AG04449 (cell line): ENCODE data around the gene SLX9.

Experiments
- CTCF ChIA-PET: fragments of 350-600 bp; formaldehyde crosslinking; extraction: SDS; loops from one replicate; lab custom pipeline; 2021; ENCODE audit warnings: antibody characterized with exemption; lab: Yijun Ruan, JAX
- POLR2A ChIA-PET: fragments of 400-600, 350-600 bp; formaldehyde crosslinking; extraction: SDS; loops from one replicate; lab custom pipeline; 2020; ENCODE audit warnings: antibody characterized with exemption, inconsistent platforms; lab: Yijun Ruan, JAX
- DNase-seq: peaks from one replicate; pipeline ENCODE4 v3.0.0-alpha.2; 2010; ENCODE audit warnings: low read depth, low spot score
- H3K4me3 ChIP-seq: 2 replicates; pipeline ENCODE4 v1.5.1; 2011; ENCODE audit warnings: low read depth, mild to moderate bottlenecking, control low read depth, low read length
- TF ChIP-seq, protein P1 (sequence below): IDR thresholded peaks from one replicate; pipeline ENCODE4 v1.5.1; 2011; ENCODE audit warnings: mild to moderate bottlenecking, moderate library complexity, low read length, control low read depth, inconsistent platforms; ENCODE audit not compliant: insufficient read depth; ENCODE audit errors: missing control alignments

Gene SLX9

DNA sequence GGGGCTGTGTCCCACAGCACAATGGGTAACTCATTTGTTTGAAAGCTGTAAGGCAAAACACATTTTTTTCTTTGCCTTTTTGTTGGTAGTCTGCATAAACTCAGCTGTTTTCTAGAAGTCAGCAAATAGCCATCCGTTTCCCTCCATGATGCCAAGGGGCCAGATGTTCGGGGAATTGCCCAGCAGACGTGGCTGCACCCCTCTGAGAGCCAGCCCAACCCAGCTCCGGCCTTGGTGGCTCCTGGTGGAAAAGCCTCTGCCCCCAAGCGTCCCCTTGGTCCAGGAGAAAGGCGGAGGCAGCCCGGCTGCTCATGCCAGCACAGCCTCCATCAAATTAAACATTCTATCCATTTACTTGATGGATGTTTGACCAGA, 76.2 kb downstream of the SLX9 start:
- ChIA-PET CTCF (interaction anchor here (0.6 to 0.9 kb wide), 3 partner anchors 17 to 121 kb away, joined by 3 to 6 read pairs (median 3); no protein-coding TSS in a partner anchor), POLR2A (no interaction called here)
- no peak overlapping the region for H3K4me3 ChIP-seq
- TF ChIP-seq, protein P1, sequence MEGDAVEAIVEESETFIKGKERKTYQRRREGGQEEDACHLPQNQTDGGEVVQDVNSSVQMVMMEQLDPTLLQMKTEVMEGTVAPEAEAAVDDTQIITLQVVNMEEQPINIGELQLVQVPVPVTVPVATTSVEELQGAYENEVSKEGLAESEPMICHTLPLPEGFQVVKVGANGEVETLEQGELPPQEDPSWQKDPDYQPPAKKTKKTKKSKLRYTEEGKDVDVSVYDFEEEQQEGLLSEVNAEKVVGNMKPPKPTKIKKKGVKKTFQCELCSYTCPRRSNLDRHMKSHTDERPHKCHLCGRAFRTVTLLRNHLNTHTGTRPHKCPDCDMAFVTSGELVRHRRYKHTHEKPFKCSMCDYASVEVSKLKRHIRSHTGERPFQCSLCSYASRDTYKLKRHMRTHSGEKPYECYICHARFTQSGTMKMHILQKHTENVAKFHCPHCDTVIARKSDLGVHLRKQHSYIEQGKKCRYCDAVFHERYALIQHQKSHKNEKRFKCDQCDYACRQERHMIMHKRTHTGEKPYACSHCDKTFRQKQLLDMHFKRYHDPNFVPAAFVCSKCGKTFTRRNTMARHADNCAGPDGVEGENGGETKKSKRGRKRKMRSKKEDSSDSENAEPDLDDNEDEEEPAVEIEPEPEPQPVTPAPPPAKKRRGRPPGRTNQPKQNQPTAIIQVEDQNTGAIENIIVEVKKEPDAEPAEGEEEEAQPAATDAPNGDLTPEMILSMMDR: no peak
- no peak for DNase-seq

DNA sequence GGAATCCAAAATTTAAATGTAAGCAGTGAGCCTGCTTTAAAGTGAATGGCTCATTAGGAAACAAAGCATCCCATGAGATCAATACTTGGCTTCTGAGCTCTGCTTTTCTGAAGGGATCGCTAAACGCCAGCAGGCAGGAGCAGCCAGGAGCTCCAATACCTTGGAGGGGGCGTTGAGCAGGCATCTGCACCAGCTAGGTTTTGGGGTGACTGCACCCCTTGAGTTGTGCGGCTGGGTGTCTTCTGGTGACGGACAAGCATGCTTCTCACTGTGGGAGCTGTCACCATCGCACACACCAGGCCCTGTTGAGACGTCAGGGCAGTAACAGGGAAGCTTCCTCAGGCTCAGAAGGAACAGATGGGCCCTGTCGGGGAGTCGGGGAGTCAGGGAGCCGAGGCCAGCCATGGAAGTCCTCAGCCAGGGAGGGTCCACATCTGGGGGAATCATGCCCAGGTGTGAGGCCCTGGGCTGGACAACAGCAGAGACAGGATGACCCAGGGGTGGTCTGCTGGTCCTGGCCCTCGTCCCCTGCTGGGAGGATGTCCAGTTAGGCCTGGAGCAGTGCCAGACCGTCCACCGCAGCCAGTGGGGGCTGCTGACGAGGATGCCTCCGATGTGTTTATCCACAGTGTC, 76.7 kb downstream of the SLX9 start:
- no peak overlapping the region for H3K4me3 ChIP-seq
- no peak for DNase-seq
- CTCF ChIA-PET: interaction anchor here (0.6 to 0.9 kb wide), 3 partner anchors 17 to 120 kb away, joined by 3 to 6 read pairs (median 3); no protein-coding TSS in a partner anchor
- POLR2A ChIA-PET: no interaction called here
- TF ChIP-seq, protein P1: no peak

DNA sequence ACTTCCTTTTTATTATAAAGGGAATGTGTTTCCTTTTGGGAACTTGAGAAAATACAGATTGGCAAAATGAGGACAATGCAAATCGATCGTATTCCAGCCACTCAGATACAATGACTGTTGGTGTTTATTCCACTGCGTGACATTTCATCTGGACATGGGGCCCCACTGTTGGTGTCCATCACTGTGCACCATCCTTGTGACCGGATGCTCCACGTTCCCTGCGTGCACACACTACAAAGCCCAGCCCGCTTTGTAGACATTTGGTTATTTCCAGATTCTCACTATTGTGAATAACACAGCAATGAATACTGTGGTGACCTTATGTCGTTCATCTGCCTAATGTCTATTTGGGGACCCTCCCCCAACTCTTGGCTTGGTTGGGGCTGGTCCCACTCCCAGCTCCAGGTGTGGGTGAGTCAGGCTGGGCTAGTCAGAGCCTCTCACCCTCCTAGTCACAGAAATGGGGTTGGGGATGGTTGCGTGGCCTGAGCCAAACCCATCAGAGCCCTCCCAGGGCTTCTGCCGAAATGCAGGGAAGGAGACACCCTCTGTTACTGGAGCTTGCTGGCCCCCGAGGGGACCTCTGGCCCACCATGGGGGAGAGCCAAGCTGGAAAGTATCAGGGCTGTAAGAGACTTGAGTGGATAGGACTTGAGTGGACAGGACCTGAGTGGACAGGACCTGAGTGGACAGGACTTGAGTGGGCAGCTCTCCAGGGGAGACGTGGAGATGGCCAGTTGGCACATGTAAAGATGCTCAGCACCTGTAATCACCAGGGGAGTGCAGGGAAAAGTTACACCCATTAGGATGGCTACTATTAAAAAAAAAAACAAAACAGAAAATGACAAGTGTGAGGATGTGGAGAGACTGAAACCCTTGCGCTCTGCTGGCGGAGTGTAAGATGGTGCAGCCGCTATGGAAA, 77.5 kb downstream of the SLX9 start:
- CTCF ChIA-PET: no interaction called here
- no peak overlapping the region for H3K4me3 ChIP-seq
- DNase-seq: no peak
- POLR2A ChIA-PET: no interaction called here
- TF ChIP-seq, protein P1: no peak

DNA sequence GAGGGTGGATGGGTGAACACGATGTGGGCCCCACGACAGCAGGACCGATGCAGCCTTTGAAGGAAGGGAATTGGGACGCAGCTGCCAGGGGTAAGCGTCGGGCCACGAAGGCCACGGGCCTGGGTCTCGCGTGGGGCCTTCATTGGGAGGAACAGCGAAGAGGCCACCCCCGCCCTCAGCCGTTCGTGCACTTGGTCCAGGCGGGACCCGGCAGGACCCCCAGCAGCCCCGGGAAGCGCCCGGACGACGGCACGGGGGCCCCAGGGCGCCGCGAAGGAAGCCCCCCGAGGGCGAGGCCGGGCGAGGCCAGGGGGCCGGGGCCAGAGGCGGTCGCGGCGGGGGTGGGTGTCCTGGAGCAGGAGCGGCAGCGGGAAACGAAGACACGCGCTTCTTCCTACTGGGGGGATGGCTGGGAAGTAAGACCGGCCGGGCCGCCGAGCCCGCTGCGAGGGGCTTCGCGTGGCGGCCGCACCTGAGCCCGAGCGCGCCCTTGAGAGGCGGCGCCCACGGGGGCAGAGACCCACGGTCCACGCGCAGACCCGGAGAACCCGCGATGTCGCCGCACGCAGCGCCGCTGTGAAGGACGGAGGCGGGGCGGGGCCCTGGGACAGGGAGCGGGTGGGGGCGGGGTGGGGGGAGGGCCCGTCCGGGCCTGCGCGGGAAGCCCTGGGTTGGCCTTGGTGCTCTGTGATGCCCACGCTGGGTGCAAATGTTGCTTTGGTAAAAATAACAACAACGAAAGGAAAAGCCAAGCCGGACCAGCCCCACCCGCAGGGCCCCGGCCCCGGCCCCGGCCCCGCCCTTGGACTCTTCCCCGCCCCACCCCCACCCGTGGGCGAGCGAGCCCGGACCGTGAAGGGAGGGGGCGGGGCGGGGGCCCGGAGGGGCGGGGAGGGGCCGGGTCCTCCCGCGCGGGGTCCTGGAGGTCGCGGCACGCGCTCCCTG, 78.6 kb downstream of the SLX9 start:
- peak overlapping the region; percentile 43 for H3K4me3 ChIP-seq
- TF ChIP-seq, protein P1: no peak
- CTCF ChIA-PET: no interaction called here
- POLR2A ChIA-PET: no interaction called here
- no peak for DNase-seq

DNA sequence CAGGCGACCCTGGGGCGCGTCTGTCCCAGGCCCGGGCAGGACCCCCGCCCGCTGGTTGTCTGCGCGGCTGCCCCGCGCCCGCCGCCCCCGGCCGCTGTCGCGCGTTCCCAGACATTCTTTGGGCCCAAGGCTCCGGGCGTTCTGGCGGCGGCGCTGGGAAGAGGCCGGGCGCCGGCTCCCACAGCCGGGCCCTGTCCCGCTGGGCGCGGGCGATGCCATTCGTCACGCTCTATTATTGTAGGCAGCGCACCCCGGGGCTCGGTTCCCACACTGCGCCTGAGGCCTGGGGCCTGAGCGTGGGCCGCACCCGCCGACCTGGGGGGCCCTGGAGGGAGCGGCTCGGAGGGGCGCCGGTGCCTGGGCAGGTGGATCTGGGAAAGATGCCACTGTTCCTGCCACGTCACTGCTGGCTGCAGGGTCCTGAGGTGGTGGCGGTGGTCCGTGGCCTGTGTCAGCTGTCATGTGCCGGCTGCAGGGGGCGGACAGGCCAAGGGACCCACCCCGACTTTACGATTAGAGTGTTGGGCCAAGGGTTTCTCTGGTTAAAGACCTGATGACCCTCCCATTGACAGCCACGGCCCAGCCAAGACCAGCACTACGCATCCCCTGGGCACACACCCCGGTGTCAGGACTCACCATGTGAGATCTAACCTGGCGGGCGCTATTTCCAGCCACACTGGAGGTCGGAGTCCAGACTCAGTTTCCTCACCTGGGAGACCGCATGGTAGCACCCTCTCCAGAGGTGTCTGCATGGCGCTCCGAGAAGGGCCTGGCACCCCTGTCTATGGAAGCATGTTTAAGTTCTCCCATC, 79.5 kb downstream of the SLX9 start:
- ChIA-PET CTCF (no interaction called here), POLR2A (no interaction called here)
- TF ChIP-seq, protein P1: no peak
- H3K4me3 ChIP-seq: no peak overlapping the region
- no peak for DNase-seq
